Panc1 (cell line): ENCODE results near the gene MMS22L. TPM values are rescaled to one million over a fixed set of nuclear protein-coding genes. Genes with fewer than 3 reads are reported as not detected.

Source experiments
- ATAC-seq: fragments of 200-7000 bp; cut with Tn5 transposase; 2 replicates; pipeline ENCODE4 v1.9.1; 2020; ENCODE audit warnings: mild to moderate bottlenecking, moderate library complexity
- BruUV-seq: library from RNA; stranded (reverse); fragments of 400-500 nt; replicated peaks from 2 replicates; lab custom pipeline; 2021; lab: Mats Ljungman, UMichigan
- CTCF ChIA-PET: fragments of 300-600 bp; sonication (Branson Sonifier 250); formaldehyde crosslinking; loops from one replicate; lab custom pipeline; 2022; ENCODE audit warnings: antibody characterized with exemption; lab: Charles Lee
- POLR2A ChIA-PET: fragments of 300-600 bp; sonication (Branson Sonifier 250); formaldehyde crosslinking; loops from one replicate; lab custom pipeline; 2022; ENCODE audit warnings: antibody characterized with exemption; lab: Charles Lee
- DNase-seq: peaks from one replicate; pipeline ENCODE4 v3.0.0-alpha.2; 2010; ENCODE audit warnings: low read depth, low spot score
- H3K27ac ChIP-seq: 2 replicates; pipeline ENCODE4 v1.5.1; 2011; ENCODE audit warnings: mild to moderate bottlenecking, low read length, inconsistent platforms
- H3K27me3 ChIP-seq: fragments of 200-500 bp; sonication (Bioruptor generic); 2 replicates; pipeline ENCODE4 v1.6.0; 2014; ENCODE audit warnings: low read length, inconsistent platforms; ENCODE audit not compliant: control insufficient read depth, insufficient read depth
- H3K36me3 ChIP-seq: fragments of 200-500 bp; sonication (Bioruptor generic); 2 replicates; pipeline ENCODE4 v1.5.1; 2014; ENCODE audit warnings: inconsistent platforms, mild to moderate bottlenecking, low read length, moderate library complexity; ENCODE audit not compliant: control insufficient read depth, insufficient read depth
- H3K4me1 ChIP-seq: 2 replicates; pipeline ENCODE4 v1.5.1; 2011; ENCODE audit warnings: inconsistent platforms, mild to moderate bottlenecking, low read length, moderate library complexity; ENCODE audit not compliant: control insufficient read depth, insufficient read depth
- H3K4me3 ChIP-seq, 2 experiments: 2 replicates each; pipeline ENCODE4 v1.5.1; 2011 to 2012; ENCODE audit warnings: low read depth in 2 of 2, low read length in 2 of 2, mild to moderate bottlenecking in 2 of 2, inconsistent platforms in 1 of 2, moderate library complexity in 1 of 2
- H3K9me3 ChIP-seq: fragments of 200-500 bp; sonication (Bioruptor generic); 2 replicates; pipeline ENCODE4 v1.5.1; 2014; ENCODE audit warnings: low read depth, mild to moderate bottlenecking, inconsistent platforms, low read length, moderate library complexity; ENCODE audit not compliant: control insufficient read depth, insufficient read depth
- CTCF ChIP-seq: fragments of 450-650 bp; IDR thresholded peaks from 2 replicates; pipeline ENCODE4 v1.5.1; 2017; ENCODE audit warnings: mild to moderate bottlenecking
- POLR2AphosphoS5 ChIP-seq: IDR thresholded peaks from 2 replicates; pipeline ENCODE4 v1.6.1; 2012; ENCODE audit warnings: mild to moderate bottlenecking, low read depth, low read length, moderate library complexity
- REST ChIP-seq, 2 experiments: IDR thresholded peaks; 2 replicates each; pipeline ENCODE4 v1.6.1; 2011 to 2012; ENCODE audit warnings: low read depth in 2 of 2, control low read depth in 1 of 2, low read length in 1 of 2, mild to moderate bottlenecking in 1 of 2, moderate library complexity in 1 of 2; ENCODE audit not compliant: insufficient read depth in 1 of 2
- SIN3A ChIP-seq: IDR thresholded peaks from 2 replicates; pipeline ENCODE4 v1.6.1; 2012; ENCODE audit warnings: low read depth, mild to moderate bottlenecking, low read length, moderate library complexity, borderline replicate concordance; ENCODE audit not compliant: insufficient read depth
- TCF7L2 ChIP-seq: IDR thresholded peaks from 2 replicates; pipeline ENCODE4 v1.6.1; 2011; ENCODE audit warnings: mild to moderate bottlenecking, low read depth, low read length, inconsistent platforms
- in situ Hi-C: cut with HindIII; loops from 2 replicates; pipeline ENCODE4 v1.10.0; 2016; ENCODE audit warnings: low sequenced_read_pairs, low pct_unique_long_range_greater_than_20kb
- intact Hi-C: fragments of 100-400 bp; cut with micrococcal nuclease; formaldehyde crosslinking; loops from one replicate; pipeline ENCODE4 v1.10.0; 2022; ENCODE audit not compliant: unreplicated experiment
- total RNA-seq: library from RNA; stranded (reverse); gene quantifications from one replicate; pipeline ENCODE4 v1.2.1, GENCODE V29; 2021; ENCODE audit not compliant: unreplicated experiment

Gene MMS22L
- total RNA-seq, 1 experiment from 2014 or later, result 28.5 TPM

GRCh38 chr6:97111243-97111642 is 171.8 kb downstream of the MMS22L start:
- POLR2A ChIA-PET, result no interaction called here
- Histone ChIP-seq H3K4me3 (no peak overlapping the region), H3K27me3 (no peaks in the 10 kb centered on the region; the same call in 1 of the 2 replicates), H3K36me3 (no peaks in the 10 kb centered on the region), H3K27ac (no peak overlapping the region), H3K9me3 (no peaks in the 10 kb centered on the region), H3K4me1 (no peaks in the 10 kb centered on the region)
- TF ChIP-seq POLR2AphosphoS5, result no peak
- TF ChIP-seq CTCF, result no peak
- no peak for TF ChIP-seq TCF7L2
- no peak for TF ChIP-seq SIN3A
- no peak for TF ChIP-seq REST (IDR thresholded peaks at IDR 0.05; ENCODE audit: insufficient read depth in 1 of 2, low read depth in 2 of 2, low read length in 1 of 2)
- in situ Hi-C loops (no loop called here), intact Hi-C loops (no loop called here)
- no peak for ATAC-seq
- BruUV-seq, result no TSS peak
- CTCF ChIA-PET, result interaction anchor here (0.6 kb wide), 1 partner anchor 42 kb away, joined by 8 read pairs; no protein-coding TSS in a partner anchor
- no peak for DNase-seq

GRCh38 chr6:97110626-97111025 is 172.4 kb downstream of the MMS22L start:
- Histone ChIP-seq H3K4me3 (no peak overlapping the region), H3K4me1 (no peaks in the 10 kb centered on the region), H3K27me3 (no peaks in the 10 kb centered on the region; the same call in 1 of the 2 replicates), H3K36me3 (no peaks in the 10 kb centered on the region), H3K27ac (no peak overlapping the region), H3K9me3 (no peaks in the 10 kb centered on the region)
- ChIA-PET POLR2A (no interaction called here), CTCF (interaction anchor here (0.8 kb wide), 1 partner anchor 15 kb away, joined by 9 read pairs; no protein-coding TSS in a partner anchor)
- DNase-seq (no peak), ATAC-seq (no peak)
- TF ChIP-seq SIN3A, result no peak
- no peak for TF ChIP-seq POLR2AphosphoS5
- no peak for TF ChIP-seq CTCF
- no peak for TF ChIP-seq REST (IDR thresholded peaks at IDR 0.05; ENCODE audit: insufficient read depth in 1 of 2, low read depth in 2 of 2, low read length in 1 of 2)
- TF ChIP-seq TCF7L2, result no peak
- no TSS peak for BruUV-seq
- in situ Hi-C loops (no loop called here), intact Hi-C loops (no loop called here)
